GM21528 (cell line): ENCODE measurements around the gene DNAH12.

Experiments
- ATAC-seq: cut with Tn5 transposase; IDR thresholded peaks from one replicate; pipeline ENCODE4 v1.9.1; 2021; ENCODE audit warnings: mild to moderate bottlenecking, moderate library complexity; ENCODE audit not compliant: unreplicated experiment, low FRiP score

DNAH12 gene, protein sequence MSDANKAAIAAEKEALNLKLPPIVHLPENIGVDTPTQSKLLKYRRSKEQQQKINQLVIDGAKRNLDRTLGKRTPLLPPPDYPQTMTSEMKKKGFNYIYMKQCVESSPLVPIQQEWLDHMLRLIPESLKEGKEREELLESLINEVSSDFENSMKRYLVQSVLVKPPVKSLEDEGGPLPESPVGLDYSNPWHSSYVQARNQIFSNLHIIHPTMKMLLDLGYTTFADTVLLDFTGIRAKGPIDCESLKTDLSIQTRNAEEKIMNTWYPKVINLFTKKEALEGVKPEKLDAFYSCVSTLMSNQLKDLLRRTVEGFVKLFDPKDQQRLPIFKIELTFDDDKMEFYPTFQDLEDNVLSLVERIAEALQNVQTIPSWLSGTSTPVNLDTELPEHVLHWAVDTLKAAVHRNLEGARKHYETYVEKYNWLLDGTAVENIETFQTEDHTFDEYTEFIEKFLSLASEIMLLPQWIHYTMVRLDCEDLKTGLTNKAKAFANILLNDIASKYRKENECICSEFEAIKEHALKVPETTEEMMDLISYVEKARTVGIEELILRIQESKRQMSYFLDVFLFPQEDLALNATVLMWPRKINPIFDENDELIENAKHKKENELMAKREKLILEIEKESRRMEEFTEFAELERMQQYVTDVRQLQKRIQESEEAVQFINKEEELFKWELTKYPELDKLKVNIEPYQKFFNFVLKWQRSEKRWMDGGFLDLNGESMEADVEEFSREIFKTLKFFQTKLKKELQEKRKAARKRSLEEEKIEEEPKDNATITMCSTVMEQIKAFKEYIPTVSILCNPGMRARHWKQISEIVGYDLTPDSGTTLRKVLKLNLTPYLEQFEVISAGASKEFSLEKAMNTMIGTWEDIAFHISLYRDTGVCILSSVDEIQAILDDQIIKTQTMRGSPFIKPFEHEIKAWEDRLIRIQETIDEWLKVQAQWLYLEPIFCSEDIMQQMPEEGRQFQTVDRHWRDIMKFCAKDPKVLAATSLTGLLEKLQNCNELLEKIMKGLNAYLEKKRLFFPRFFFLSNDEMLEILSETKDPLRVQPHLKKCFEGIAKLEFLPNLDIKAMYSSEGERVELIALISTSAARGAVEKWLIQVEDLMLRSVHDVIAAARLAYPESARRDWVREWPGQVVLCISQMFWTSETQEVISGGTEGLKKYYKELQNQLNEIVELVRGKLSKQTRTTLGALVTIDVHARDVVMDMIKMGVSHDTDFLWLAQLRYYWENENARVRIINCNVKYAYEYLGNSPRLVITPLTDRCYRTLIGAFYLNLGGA (N-terminal part only)

GRCh38 chr3:57544181-57545125 lies at the start of gene DNAH12:
Gene DNAH12 (minus strand): TSS chr3:57544344. CDS start chr3:57542870, 1,474 bp downstream.
- no peak for ATAC-seq

- ATAC-seq = no peak
Observed at GRCh38 chr3:57592306-57592705, 48.2 kb upstream of the DNAH12 start.

DNA sequence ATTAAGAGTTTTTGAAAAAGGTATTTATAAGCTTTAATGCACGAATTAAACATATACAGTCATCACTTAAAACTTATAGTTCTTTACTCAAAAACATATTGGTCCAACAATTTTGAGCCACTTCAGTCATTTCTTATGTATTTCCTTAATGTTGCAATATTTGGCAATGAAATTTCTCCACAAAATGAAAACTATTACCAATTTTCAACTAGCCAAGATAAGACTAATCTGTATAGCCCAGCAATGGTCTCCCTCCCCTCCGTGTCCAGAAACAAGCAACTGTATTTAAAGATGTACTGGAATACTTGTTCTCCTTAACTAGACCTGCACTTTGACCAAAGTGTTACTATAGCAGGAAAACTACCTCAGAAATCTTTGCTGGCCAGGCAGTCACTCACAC lies 43.8 kb upstream of the DNAH12 start:
- ATAC-seq = no peak

- no peak for ATAC-seq
Observed at GRCh38 chr3:57586778-57587177, 42.6 kb upstream of the DNAH12 start.

- no peak for ATAC-seq
Observed at GRCh38 chr3:57583544-57583943, 39.4 kb upstream of the DNAH12 start.

GRCh38 chr3:57582474-57583168 lies 38.5 kb upstream of the DNAH12 start:
- no peak for ATAC-seq

GRCh38 chr3:57577801-57578200 lies 33.7 kb upstream of the DNAH12 start:
- ATAC-seq = no peak

DNA sequence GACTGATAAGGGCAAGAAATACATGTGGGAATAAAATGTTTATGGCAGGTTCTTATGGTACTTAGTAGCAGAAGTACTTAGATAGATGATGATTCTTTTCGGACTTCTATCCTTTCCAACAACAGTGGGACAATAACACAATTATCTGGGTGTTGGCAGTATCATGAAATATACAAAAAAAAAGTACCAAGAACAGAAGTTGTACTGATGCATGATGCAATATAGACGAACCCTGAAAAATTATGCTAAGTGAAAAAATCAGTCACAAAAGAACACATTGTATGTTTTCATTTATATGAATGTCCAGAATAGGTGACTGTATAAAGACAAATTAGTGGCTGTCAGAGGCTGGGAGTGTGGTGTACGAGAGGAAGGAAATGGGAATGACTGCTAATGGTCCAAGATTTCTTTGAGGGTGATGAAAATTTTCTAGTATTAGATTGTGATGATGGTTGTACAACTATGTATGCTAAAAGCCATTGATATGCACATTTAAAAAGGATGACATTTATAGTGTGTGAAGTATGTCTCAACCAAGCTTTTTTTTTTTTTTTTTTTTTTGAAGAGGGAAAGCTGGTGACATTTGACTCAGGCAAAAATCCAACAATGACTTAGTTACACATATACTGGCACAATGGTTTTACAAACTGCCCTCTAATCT lies 32.0 kb upstream of the DNAH12 start:
- no peak for ATAC-seq

- ATAC-seq = no peak
Observed at GRCh38 chr3:57572096-57572495, 28.0 kb upstream of the DNAH12 start.

DNA sequence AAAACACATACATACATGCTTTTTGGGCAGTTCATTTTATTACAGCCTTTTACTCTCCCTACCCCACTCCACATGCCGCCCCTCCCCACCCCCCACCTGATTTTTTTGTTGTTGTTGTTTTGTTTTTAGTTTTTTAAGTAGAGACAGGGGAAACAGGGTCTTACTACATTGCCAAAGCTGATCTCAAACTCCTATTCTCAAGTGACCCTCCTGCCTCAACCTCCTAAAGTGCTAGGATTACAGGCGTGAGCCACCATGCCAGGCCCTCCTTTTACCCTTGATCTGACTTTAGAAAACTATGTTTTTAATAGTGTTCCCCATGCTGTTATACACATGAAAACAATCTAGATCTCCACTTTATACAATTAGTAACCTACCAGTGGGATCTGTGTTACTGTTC lies 26.7 kb upstream of the DNAH12 start:
- ATAC-seq = no peak

DNA sequence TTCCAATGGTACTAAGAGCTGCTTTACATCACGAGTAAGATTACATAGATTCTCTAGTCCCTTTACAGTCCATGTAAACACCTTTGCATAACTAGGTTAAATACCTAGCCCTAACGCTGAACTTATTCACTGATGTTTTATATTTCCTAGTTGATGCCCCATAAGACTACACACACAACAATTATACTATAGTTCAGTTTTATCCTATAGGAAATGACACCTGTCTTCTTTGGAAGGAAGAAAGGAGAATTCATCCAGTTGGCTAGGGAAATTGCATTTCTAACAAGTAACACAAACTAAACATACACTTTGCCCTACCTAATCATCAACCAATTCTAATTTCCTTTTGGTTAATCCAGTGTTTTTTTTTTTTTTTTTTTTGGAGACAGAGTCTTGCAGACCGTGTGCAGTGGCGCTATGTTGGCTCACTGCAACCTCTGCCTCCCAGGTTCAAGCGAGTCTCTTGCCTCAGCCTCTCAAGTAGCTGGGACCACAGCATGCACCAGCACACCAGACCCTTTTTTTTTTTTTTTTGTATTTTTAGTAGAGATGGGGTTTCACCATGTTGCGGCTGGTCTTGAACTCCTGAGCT lies 25.8 kb upstream of the DNAH12 start:
- ATAC-seq = no peak

GRCh38 chr3:57559526-57559925 lies 15.4 kb upstream of the DNAH12 start:
- ATAC-seq = no peak

DNA sequence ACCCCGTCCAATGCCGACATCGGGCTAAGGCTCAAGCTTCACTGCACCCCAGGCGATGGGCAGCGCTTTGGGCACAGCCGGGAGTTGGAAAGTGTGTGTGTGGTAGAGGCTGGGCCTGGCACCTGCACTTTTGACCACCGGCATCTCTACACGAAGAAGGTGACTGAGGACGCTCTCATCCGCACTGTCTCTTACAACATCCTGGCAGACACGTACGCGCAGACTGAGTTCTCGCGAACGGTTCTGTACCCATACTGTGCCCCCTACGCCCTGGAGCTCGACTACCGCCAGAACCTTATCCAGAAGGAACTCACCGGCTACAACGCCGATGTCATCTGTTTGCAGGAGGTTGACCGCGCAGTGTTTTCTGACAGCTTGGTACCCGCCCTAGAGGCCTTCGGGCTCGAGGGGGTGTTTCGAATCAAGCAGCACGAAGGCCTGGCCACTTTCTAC lies 13.0 kb upstream of the DNAH12 start:
- peak; percentile 14 for ATAC-seq

- ATAC-seq = peak; percentile 45
Observed at GRCh38 chr3:57556459-57557084, 12.4 kb upstream of the DNAH12 start.

DNA sequence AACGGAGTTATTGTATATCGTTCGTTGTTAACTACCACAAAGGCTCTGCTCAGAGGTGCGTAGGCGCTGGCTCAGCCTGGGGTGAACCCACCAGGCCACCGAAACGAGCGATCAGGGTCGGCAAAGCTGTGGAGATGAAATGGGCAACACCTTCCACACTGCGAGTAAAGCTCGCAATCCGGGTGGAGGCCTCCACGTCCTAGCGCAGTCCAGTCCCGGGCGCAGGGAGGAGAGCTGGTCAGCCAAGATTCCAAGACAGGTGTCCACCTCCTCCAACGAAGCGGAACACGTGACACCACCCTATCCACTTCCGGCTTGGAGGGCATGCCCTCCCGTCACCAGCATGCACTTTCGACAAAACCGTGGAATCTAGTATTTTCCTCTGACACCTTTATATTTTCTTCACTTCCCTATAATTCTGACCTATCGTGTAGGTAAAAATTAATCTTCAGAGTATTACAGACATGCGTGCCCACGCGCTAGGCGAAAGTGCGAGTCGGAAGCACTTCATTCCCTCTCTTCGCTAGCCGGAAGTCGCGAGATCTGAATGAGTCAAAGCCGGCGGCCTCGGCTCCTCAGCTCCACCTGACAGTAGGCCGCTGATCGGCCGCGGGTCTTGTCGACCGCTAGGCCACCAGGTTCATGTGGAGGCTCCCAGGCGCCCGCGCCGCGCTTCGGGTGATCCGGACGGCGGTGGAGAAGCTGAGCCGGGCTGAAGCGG lies 11.8 kb upstream of the DNAH12 start, which contains the start of gene PDE12:
Gene PDE12 (plus strand): TSS at position 537 of the 721 bp plus-strand sequence. CDS start 106 bp downstream, at position 643.
- peak; percentile 85 for ATAC-seq

GRCh38 chr3:57555306-57555705 lies 11.2 kb upstream of the DNAH12 start:
- peak; percentile 1 for ATAC-seq

DNA sequence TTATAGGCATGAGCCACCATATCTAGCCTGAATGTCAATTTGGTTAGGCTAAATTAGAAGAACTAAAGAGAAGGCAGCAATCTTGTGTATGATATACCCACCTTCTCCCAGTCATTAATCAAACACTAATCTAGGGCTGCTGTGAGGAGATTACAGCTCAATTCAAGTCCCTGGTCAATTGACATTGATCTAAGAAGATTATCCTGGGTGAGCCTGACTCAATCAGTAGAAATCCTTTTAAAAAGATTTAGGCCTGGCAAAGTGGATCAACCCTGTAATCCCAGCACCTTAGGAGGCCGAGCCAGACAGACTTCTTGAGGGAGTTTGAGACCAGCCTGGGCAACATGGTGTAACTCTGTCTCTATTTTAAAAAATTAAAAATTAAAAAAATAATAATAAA lies 2.5 kb upstream of the DNAH12 start:
- ATAC-seq = no peak
